Mesendoderm (in vitro differentiated cells): ENCODE results near the gene MACROD2.

Experiments
- DNase-seq: peaks from one replicate; pipeline ENCODE4 v3.0.0; 2013
- H2AK5ac ChIP-seq: 2 replicates; pipeline ENCODE4 v1.6.1; 2013; ENCODE audit warnings: low read length, inconsistent platforms
- H2BK120ac ChIP-seq: 2 replicates; pipeline ENCODE4 v1.6.1; 2013; ENCODE audit warnings: low read depth, mild to moderate bottlenecking, low read length, moderate library complexity, mixed read lengths
- H2BK15ac ChIP-seq: replicated peaks from 2 replicates; pipeline ENCODE4 v1.6.1; 2013; ENCODE audit warnings: low read depth, mild to moderate bottlenecking, moderate library complexity
- H2BK5ac ChIP-seq: 2 replicates; pipeline ENCODE4 v1.6.1; 2013; ENCODE audit warnings: low read length, inconsistent platforms
- H3K18ac ChIP-seq: 2 replicates; pipeline ENCODE4 v1.6.1; 2013; ENCODE audit warnings: mild to moderate bottlenecking, low read length, mixed read lengths
- H3K23ac ChIP-seq: one replicate; pipeline ENCODE4 v1.6.1; 2013; ENCODE audit warnings: low read length
- H3K27ac ChIP-seq: 2 replicates; pipeline ENCODE4 v1.5.1; 2013; ENCODE audit warnings: low read depth, mild to moderate bottlenecking, inconsistent platforms, low read length, moderate library complexity
- H3K27me3 ChIP-seq: 2 replicates; pipeline ENCODE4 v1.6.1; 2013; ENCODE audit warnings: low read length, control low read depth, mild to moderate bottlenecking, inconsistent platforms; ENCODE audit not compliant: insufficient read depth, poor library complexity
- H3K36me3 ChIP-seq: 2 replicates; pipeline ENCODE4 v1.6.1; 2013; ENCODE audit warnings: low read length, inconsistent platforms; ENCODE audit not compliant: control insufficient read depth, insufficient read depth
- H3K4ac ChIP-seq: one replicate; pipeline ENCODE4 v1.6.1; 2013; ENCODE audit warnings: low read depth, mild to moderate bottlenecking, low read length, moderate library complexity
- H3K4me1 ChIP-seq: 2 replicates; pipeline ENCODE4 v1.6.1; 2013; ENCODE audit warnings: low read depth, low read length, inconsistent platforms; ENCODE audit not compliant: control insufficient read depth
- H3K4me2 ChIP-seq: 2 replicates; pipeline ENCODE4 v1.6.1; 2013; ENCODE audit warnings: low read length
- H3K4me3 ChIP-seq: 2 replicates; pipeline ENCODE4 v1.5.1; 2013; ENCODE audit warnings: mild to moderate bottlenecking, low read length
- H3K56ac ChIP-seq: one replicate; pipeline ENCODE4 v1.6.1; 2013; ENCODE audit warnings: low read length
- H3K79me1 ChIP-seq: 2 replicates; pipeline ENCODE4 v1.6.1; 2013; ENCODE audit warnings: low read length, inconsistent platforms
- H3K79me2 ChIP-seq: 2 replicates; pipeline ENCODE4 v1.6.1; 2013; ENCODE audit warnings: mild to moderate bottlenecking, low read length; ENCODE audit not compliant: control insufficient read depth, insufficient read depth
- H3K9ac ChIP-seq: 2 replicates; pipeline ENCODE4 v1.6.1; 2013; ENCODE audit warnings: low read length, inconsistent platforms
- H4K5ac ChIP-seq: one replicate; pipeline ENCODE4 v1.6.1; 2013; ENCODE audit warnings: low read length
- H4K8ac ChIP-seq: one replicate; pipeline ENCODE4 v1.6.1; 2013; ENCODE audit warnings: low read depth, mild to moderate bottlenecking, control low read depth, low read length, moderate library complexity
- WGBS: extraction: QIAGEN DNeasy Blood & Tissue Kit; methylation state at CpG from one replicate; pipeline ENCODE4 v1.1.7; 2013; ENCODE audit warnings: low lambda C conversion rate, missing lambda C conversion rate; ENCODE audit not compliant: insufficient coverage; ENCODE audit errors: extremely low coverage; 5-methylcytosine and 5-hydroxymethylcytosine counted together

Gene MACROD2

GRCh38 chr20:15582146-15582760 is 1586.9 kb downstream of the MACROD2 start:
- no peak overlapping the region for H4K5ac ChIP-seq
- WGBS = no CpG with 5 or more reads among the region's 5 CpGs

GRCh38 chr20:15584507-15584906 is 1589.2 kb downstream of the MACROD2 start:
- H3K79me1 ChIP-seq = no peaks in the 10 kb centered on the region
- no peaks in the 10 kb centered on the region for H3K27me3 ChIP-seq
- no peak overlapping the region for H3K27ac ChIP-seq
- no peak overlapping the region for H3K4me2 ChIP-seq
- H3K4ac ChIP-seq = no peak overlapping the region
- H3K56ac ChIP-seq = no peak overlapping the region
- H4K8ac ChIP-seq = no peak overlapping the region
- no peak overlapping the region for H2BK15ac ChIP-seq
- H3K4me3 ChIP-seq = no peak overlapping the region
- H3K4me1 ChIP-seq = no peaks in the 10 kb centered on the region
- no peak overlapping the region for H2BK5ac ChIP-seq
- H3K23ac ChIP-seq = no peak overlapping the region
- no peak overlapping the region for H2AK5ac ChIP-seq
- H4K5ac ChIP-seq = no peak overlapping the region
- WGBS = no CpG with 5 or more reads among the region's 6 CpGs
- H2BK120ac ChIP-seq = no peak overlapping the region
- no peak overlapping the region for H3K18ac ChIP-seq
- H3K9ac ChIP-seq = no peak overlapping the region
- H3K79me2 ChIP-seq = no peaks in the 10 kb centered on the region
- H3K36me3 ChIP-seq = no peaks in the 10 kb centered on the region
- DNase-seq = no peak

More at GRCh38 chr20:15582146-15582760, 1586.9 kb downstream of the MACROD2 start:
- Histone ChIP-seq H2BK5ac (no peak overlapping the region), H3K4me2 (no peak overlapping the region), H3K79me1 (no peaks in the 10 kb centered on the region), H3K4me3 (no peak overlapping the region), H3K4ac (no peak overlapping the region), H3K23ac (no peak overlapping the region), H2BK15ac (no peak overlapping the region), H3K56ac (no peak overlapping the region), H3K18ac (no peak overlapping the region), H3K27ac (no peak overlapping the region), H2AK5ac (no peak overlapping the region), H2BK120ac (no peak overlapping the region), H3K79me2 (no peaks in the 10 kb centered on the region), H3K4me1 (no peaks in the 10 kb centered on the region), H3K36me3 (no peaks in the 10 kb centered on the region), H3K9ac (no peak overlapping the region), H3K27me3 (no peaks in the 10 kb centered on the region), H4K8ac (no peak overlapping the region)
- no peak for DNase-seq

- H3K4ac ChIP-seq = no peak overlapping the region
Measured at GRCh38 chr20:15593081-15593480, 1597.8 kb downstream of the MACROD2 start.

GRCh38 chr20:15594158-15594695 is 1598.9 kb downstream of the MACROD2 start:
- Histone ChIP-seq H4K5ac (no peak overlapping the region), H2AK5ac (no peak overlapping the region), H3K9ac (no peak overlapping the region), H3K79me1 (no peaks in the 10 kb centered on the region), H3K56ac (no peak overlapping the region), H3K27ac (no peak overlapping the region), H3K4me1 (peaks cover 3% of the 10 kb centered on the region), H3K18ac (no peak overlapping the region), H3K4me2 (no peak overlapping the region), H2BK120ac (no peak overlapping the region), H2BK15ac (no peak overlapping the region), H3K4me3 (no peak overlapping the region), H3K4ac (no peak overlapping the region), H3K27me3 (no peaks in the 10 kb centered on the region), H3K79me2 (no peaks in the 10 kb centered on the region), H2BK5ac (no peak overlapping the region), H4K8ac (no peak overlapping the region), H3K23ac (no peak overlapping the region), H3K36me3 (no peaks in the 10 kb centered on the region)
- no peak for DNase-seq
- WGBS = no CpG with 5 or more reads among the region's 2 CpGs

More at GRCh38 chr20:15593081-15593480, 1597.8 kb downstream of the MACROD2 start:
- no CpG with 5 or more reads among the region's 4 CpGs for WGBS
- Histone ChIP-seq H2BK15ac (no peak overlapping the region), H3K56ac (no peak overlapping the region), H3K79me2 (no peaks in the 10 kb centered on the region), H2BK120ac (no peak overlapping the region), H3K18ac (no peak overlapping the region), H3K27ac (no peak overlapping the region), H2BK5ac (no peak overlapping the region), H3K27me3 (no peaks in the 10 kb centered on the region), H3K4me2 (no peak overlapping the region), H2AK5ac (no peak overlapping the region), H3K9ac (no peak overlapping the region), H3K4me1 (peaks cover 3% of the 10 kb centered on the region), H3K79me1 (no peaks in the 10 kb centered on the region), H4K5ac (no peak overlapping the region), H3K23ac (no peak overlapping the region), H3K36me3 (no peaks in the 10 kb centered on the region), H3K4me3 (no peak overlapping the region), H4K8ac (no peak overlapping the region)
- peak; percentile 90 for DNase-seq

GRCh38 chr20:15596220-15596890 is 1601.0 kb downstream of the MACROD2 start:
- H3K4me3 ChIP-seq = no peak overlapping the region
- no CpG with 5 or more reads among the region's 3 CpGs for WGBS
- no peak overlapping the region for H3K4ac ChIP-seq
- H3K9ac ChIP-seq = no peak overlapping the region
- no peak overlapping the region for H4K8ac ChIP-seq
- no peak overlapping the region for H2BK120ac ChIP-seq
- no peaks in the 10 kb centered on the region for H3K36me3 ChIP-seq
- H4K5ac ChIP-seq = no peak overlapping the region
- H3K23ac ChIP-seq = no peak overlapping the region
- no peak overlapping the region for H3K27ac ChIP-seq
- no peaks in the 10 kb centered on the region for H3K79me2 ChIP-seq
- H3K56ac ChIP-seq = no peak overlapping the region
- H3K4me1 ChIP-seq = no peaks in the 10 kb centered on the region
- no peaks in the 10 kb centered on the region for H3K27me3 ChIP-seq
- no peak overlapping the region for H2BK5ac ChIP-seq
- no peak overlapping the region for H3K4me2 ChIP-seq
- H2AK5ac ChIP-seq = no peak overlapping the region
- no peak for DNase-seq
- H2BK15ac ChIP-seq = no peak overlapping the region
- H3K79me1 ChIP-seq = no peaks in the 10 kb centered on the region
- no peak overlapping the region for H3K18ac ChIP-seq
